Measurements from ENCODE around the gene KRT74. TPM values are rescaled to one million over a fixed set of nuclear protein-coding genes. Genes with fewer than 3 reads are reported as not detected.

KRT74 gene
- total RNA-seq, 4 donors from 2014 or later, result not detected

- TF ChIP-seq POLR2A (IDR thresholded peaks at IDR 0.05) (no peak), CTCF (IDR thresholded peaks at IDR 0.05) (no peak)
- no peak overlapping the region for H3K4me3 ChIP-seq
- no peaks in the 10 kb centered on the region for H3K4me1 ChIP-seq
- H3K9me3 ChIP-seq, result no peaks in the 10 kb centered on the region
- DNase-seq, result peak in 2 of 3 donors; percentile 6 to 32
- no peaks in the 10 kb centered on the region for H3K27me3 ChIP-seq
- no peaks in the 10 kb centered on the region for H3K36me3 ChIP-seq
- no peak overlapping the region for H3K27ac ChIP-seq
Measured at GRCh38 chr12:52518574-52519386, 54.9 kb downstream of the KRT74 start.

- H3K4me1 ChIP-seq, result no peaks in the 10 kb centered on the region
- H3K27me3 ChIP-seq, result no peaks in the 10 kb centered on the region
- TF ChIP-seq CTCF (IDR thresholded peaks at IDR 0.05), result no peak
- no peak for TF ChIP-seq POLR2A (IDR thresholded peaks at IDR 0.05)
- H3K9me3 ChIP-seq, result no peaks in the 10 kb centered on the region
- no peak overlapping the region for H3K27ac ChIP-seq
- H3K4me3 ChIP-seq, result no peak overlapping the region
- no peaks in the 10 kb centered on the region for H3K36me3 ChIP-seq
- DNase-seq, result peak in 1 of 3 donors; percentile 19
Measured at GRCh38 chr12:52517888-52518287, 55.8 kb downstream of the KRT74 start.

- no peaks in the 10 kb centered on the region for H3K9me3 ChIP-seq
- no peak overlapping the region for H3K27ac ChIP-seq
- no peak overlapping the region for H3K4me3 ChIP-seq
- no peaks in the 10 kb centered on the region for H3K36me3 ChIP-seq
- DNase-seq, result peak in 1 of 3 donors; percentile 10
- no peaks in the 10 kb centered on the region for H3K27me3 ChIP-seq
- H3K4me1 ChIP-seq, result no peaks in the 10 kb centered on the region
- no peak for TF ChIP-seq POLR2A (IDR thresholded peaks at IDR 0.05)
- TF ChIP-seq CTCF (IDR thresholded peaks at IDR 0.05), result no peak
Measured at GRCh38 chr12:52517005-52517835, 56.4 kb downstream of the KRT74 start.

- Histone ChIP-seq H3K27me3 (no peaks in the 10 kb centered on the region), H3K9me3 (no peaks in the 10 kb centered on the region), H3K36me3 (no peaks in the 10 kb centered on the region), H3K4me1 (no peaks in the 10 kb centered on the region), H3K4me3 (no peak overlapping the region), H3K27ac (no peak overlapping the region)
- TF ChIP-seq POLR2A (IDR thresholded peaks at IDR 0.05) (no peak), CTCF (IDR thresholded peaks at IDR 0.05) (no peak)
- peak in 1 of 3 donors; percentile 25 for DNase-seq
Measured at GRCh38 chr12:52515927-52516831, 57.5 kb downstream of the KRT74 start.

Other genes with a start within 250 kb of the KRT74 start
- gene KRT85, start 206.4 kb downstream of the KRT74 start, total RNA-seq, result not detected
- not detected for gene KRT84, start 188.2 kb downstream of the KRT74 start, total RNA-seq
- gene KRT82, start 167.5 kb downstream of the KRT74 start, total RNA-seq, result not detected
- gene KRT75, start 139.5 kb downstream of the KRT74 start, total RNA-seq, result not detected
- not detected for gene KRT6B, start 121.7 kb downstream of the KRT74 start, total RNA-seq
- under 1 TPM in 1 of 4 donors, not detected in 3; 0.67 TPM for gene KRT6C, start 100.0 kb downstream of the KRT74 start, total RNA-seq
- 1 to 10 TPM in 2 of 4 donors, not detected in 2; 1.7 to 2.3 TPM for gene KRT6A, start 80.6 kb downstream of the KRT74 start, total RNA-seq
- 1 to 10 TPM in 2 of 4 donors, under 1 TPM in 1, not detected in 1; 0.94 to 9.9 (median 5.9) TPM for gene KRT5, start 53.4 kb downstream of the KRT74 start, total RNA-seq
- not detected for gene KRT71, start 20.7 kb downstream of the KRT74 start, total RNA-seq
- gene KRT72, start 27.6 kb upstream of the KRT74 start, total RNA-seq, result 1 to 10 TPM in 3 of 4 donors, not detected in 1; 1.1 to 4.5 (median 2.3) TPM
- 1 to 10 TPM in 1 of 4 donors, under 1 TPM in 1, not detected in 2; 0.40 to 1.2 TPM for gene KRT73, start 44.7 kb upstream of the KRT74 start, total RNA-seq
- 1 to 10 TPM in 1 of 4 donors, under 1 TPM in 1, not detected in 2; 0.47 to 2.5 TPM for gene KRT2, start 78.4 kb upstream of the KRT74 start, total RNA-seq
- 1 to 10 TPM in 1 of 4 donors, under 1 TPM in 2, not detected in 1; 0.76 to 1.7 (median 0.94) TPM for gene KRT1, start 106.6 kb upstream of the KRT74 start, total RNA-seq
- not detected for gene KRT77, start 129.7 kb upstream of the KRT74 start, total RNA-seq
- gene KRT76, start 203.5 kb upstream of the KRT74 start, total RNA-seq, result not detected
- not detected for gene KRT3, start 222.3 kb upstream of the KRT74 start, total RNA-seq
- gene KRT4, start 240.3 kb upstream of the KRT74 start, total RNA-seq, result not detected

Measured in Peyer's patch (tissue), 4 donors.